Activated T-helper 17 cell treated with anti-CD3 and anti-CD28 coated beads, Interleukin-2, amount 50 U/mL, for 72 hours (primary cell): ENCODE data around the gene PMM2. TPM values are rescaled to one million over a fixed set of nuclear protein-coding genes. Genes with fewer than 3 reads are reported as not detected.

ENCODE experiments used
- ATAC-seq: fragments of 150-1000 bp; cut with Tn5 transposase; replicated peaks from 2 replicates; pipeline ENCODE4 v1.10.0; 2021; ENCODE audit warnings: mild to moderate bottlenecking, moderate library complexity
- H3K27ac Mint-ChIP-seq: one replicate; pipeline ENCODE4 v1.8.0; 2022; ENCODE audit warnings: mixed read lengths
- H3K27me3 Mint-ChIP-seq: one replicate; pipeline ENCODE4 v1.8.0; 2022; ENCODE audit warnings: mixed read lengths
- H3K36me3 Mint-ChIP-seq: one replicate; pipeline ENCODE4 v1.8.0; 2022; ENCODE audit warnings: low read depth, mild to moderate bottlenecking, mixed read lengths
- H3K4me1 Mint-ChIP-seq: one replicate; pipeline ENCODE4 v1.8.0; 2022; ENCODE audit warnings: mixed read lengths
- H3K4me3 Mint-ChIP-seq: one replicate; pipeline ENCODE4 v1.8.0; 2022; ENCODE audit warnings: mild to moderate bottlenecking, mixed read lengths
- H3K9me3 Mint-ChIP-seq: one replicate; pipeline ENCODE4 v1.8.0; 2022; ENCODE audit warnings: mixed read lengths
- total RNA-seq, 2 donors: library from RNA; stranded (reverse); gene quantifications; one replicate each; pipeline ENCODE4 v1.2.3, GENCODE V29; 2022

PMM2 gene
- total RNA-seq, 2 donors from 2014 or later, result 33.0 to 59.1 TPM

DNA sequence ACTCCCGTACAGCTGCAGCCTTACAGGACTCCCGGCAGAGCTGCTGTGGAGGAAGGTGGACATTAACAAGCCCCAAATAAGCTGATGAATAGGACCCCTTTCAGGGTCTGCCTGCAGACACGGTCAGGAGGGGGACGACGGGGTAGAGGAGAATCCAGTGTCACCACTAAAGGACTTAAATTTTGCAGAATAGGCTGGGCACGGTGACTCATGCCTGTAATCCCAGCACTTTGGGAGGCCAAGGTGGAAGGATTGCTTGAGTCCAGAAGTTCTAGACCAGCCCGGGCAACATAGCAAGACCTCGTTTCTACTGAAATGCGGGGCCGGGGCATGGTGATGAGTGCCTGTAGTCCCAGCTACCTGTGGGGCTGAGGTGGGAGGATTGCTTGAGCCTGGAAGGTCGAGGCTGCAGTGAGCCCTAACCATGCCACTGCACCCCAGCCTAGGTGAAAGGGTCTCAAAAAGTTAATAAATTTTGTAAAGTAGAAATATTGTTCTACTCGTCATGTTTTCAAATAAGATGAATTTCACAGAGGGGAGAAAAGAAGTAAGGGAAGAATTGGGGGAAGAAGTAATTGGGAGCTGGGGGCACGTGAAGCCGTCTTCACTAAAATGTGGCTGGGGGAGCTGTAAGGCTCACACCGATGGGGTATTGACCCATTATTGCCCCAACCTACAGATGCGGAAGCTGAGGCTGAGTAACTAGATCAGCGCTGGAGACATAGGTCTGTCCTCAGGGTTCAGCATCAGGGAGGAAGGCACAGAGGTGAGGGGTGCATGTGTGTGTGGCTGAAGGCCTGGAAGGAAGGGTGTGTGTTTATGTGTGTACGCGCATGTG lies 89.2 kb downstream of the PMM2 start:
- Mint-ChIP-seq H3K36me3 (peaks cover 26% of the 10 kb centered on the region), H3K27ac (peak overlapping the region; percentile 82), H3K4me1 (peaks cover 15% of the 10 kb centered on the region), H3K9me3 (no peaks in the 10 kb centered on the region), H3K4me3 (no peak overlapping the region), H3K27me3 (no peaks in the 10 kb centered on the region)
- ATAC-seq, result no peak

DNA sequence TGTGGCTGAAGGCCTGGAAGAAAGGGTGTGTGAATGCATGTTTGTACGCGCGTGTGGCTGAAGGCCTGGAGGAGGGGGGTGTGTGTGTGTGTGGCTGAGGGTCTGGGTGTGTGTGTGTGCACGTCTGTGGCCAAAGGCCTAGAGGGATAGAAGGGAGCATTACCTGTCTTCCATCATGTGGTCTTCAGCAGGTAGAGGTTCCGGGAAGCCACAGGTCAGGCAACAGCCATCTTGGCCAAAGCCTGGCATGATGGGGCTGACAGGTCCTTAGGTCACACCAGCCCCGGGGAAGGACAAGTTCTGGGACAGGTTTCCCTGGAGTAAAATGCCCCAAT lies 89.8 kb downstream of the PMM2 start:
- Mint-ChIP-seq H3K27me3 (no peaks in the 10 kb centered on the region), H3K4me3 (no peak overlapping the region), H3K36me3 (peaks cover 32% of the 10 kb centered on the region), H3K9me3 (no peaks in the 10 kb centered on the region), H3K4me1 (peaks cover 21% of the 10 kb centered on the region), H3K27ac (no peak overlapping the region)
- ATAC-seq, result no peak

DNA sequence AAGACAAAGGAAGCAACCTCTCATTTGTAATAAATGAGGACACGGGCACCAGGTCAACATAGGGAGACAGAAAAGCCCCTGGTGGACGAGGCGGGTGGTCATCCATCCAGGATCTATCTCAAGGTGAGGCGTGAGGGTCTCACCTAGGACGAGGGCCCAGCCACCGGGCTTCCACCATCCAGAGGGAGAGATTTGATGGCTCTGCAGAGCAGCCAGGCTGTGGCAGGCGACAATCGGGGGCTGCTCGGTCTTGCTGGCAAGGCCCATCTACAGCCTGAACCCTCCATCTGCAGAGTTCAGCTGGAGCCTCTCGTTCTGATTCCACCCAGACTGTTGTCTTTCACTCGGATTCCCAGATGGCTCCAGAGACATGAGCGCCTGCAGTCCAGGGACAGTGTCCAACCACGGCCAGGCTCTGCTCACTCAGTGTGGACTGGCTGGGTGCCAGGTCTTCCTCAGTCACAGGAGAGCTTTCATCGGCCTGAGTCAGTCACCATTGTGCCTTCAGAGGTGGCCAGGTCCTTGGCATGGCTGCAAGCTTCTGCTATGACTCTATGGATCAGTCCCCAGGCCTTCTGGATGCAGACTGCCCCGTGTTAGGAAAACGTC lies 90.4 kb downstream of the PMM2 start:
- H3K36me3 Mint-ChIP-seq, result peaks cover 38% of the 10 kb centered on the region
- H3K9me3 Mint-ChIP-seq, result no peaks in the 10 kb centered on the region
- peaks cover 21% of the 10 kb centered on the region for H3K4me1 Mint-ChIP-seq
- H3K4me3 Mint-ChIP-seq, result no peak overlapping the region
- H3K27ac Mint-ChIP-seq, result no peak overlapping the region
- no peak for ATAC-seq
- no peaks in the 10 kb centered on the region for H3K27me3 Mint-ChIP-seq

DNA sequence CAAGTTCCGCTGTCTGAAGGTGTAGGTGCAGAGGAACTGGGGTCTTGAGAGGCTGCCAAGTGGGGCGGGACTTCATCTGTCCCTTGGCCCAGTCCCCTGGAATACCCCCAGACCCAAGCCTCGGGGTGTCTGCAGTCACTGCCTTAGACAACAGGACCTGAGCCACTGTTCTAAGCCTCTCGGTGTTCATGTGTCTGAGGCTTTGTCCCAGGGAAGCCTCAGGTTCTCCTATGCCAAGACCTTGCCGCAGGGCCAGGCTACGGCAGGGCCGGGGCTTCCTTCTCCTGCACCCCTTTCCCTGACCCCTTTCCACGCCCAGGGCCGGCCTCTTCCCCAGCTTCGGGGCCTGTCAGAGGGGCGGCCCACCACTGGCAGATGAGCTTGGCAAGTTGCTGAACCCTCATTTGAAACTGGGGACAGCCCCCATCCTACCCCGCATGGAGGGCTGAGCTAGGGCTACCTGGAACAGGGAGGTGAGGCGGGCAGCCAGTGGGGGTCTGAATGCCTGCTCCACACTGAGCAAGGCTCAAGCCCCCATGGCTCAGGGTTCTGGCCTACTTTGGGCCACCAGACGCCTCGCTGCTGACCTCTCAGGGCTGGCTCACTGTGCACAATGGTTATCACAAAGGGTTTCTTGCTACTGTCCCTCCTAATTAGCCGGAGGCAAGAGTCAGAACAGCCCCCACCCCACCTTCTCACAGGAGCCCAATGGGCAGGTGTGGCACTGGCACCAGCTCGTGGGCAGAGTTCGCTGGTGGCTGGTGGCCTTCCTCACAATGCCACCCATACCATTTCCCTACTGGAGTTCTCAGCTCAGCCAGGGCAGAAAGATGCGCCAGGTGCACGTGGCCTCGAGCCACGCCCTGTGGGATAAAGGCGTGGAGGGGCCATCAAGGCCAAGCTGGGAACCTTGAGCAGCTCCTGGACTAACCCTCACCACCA lies 91.6 kb downstream of the PMM2 start:
- no peaks in the 10 kb centered on the region for H3K9me3 Mint-ChIP-seq
- no peak overlapping the region for H3K27ac Mint-ChIP-seq
- peaks cover 21% of the 10 kb centered on the region for H3K4me1 Mint-ChIP-seq
- no peaks in the 10 kb centered on the region for H3K27me3 Mint-ChIP-seq
- peaks cover 50% of the 10 kb centered on the region for H3K36me3 Mint-ChIP-seq
- ATAC-seq, result no peak
- no peak overlapping the region for H3K4me3 Mint-ChIP-seq

DNA sequence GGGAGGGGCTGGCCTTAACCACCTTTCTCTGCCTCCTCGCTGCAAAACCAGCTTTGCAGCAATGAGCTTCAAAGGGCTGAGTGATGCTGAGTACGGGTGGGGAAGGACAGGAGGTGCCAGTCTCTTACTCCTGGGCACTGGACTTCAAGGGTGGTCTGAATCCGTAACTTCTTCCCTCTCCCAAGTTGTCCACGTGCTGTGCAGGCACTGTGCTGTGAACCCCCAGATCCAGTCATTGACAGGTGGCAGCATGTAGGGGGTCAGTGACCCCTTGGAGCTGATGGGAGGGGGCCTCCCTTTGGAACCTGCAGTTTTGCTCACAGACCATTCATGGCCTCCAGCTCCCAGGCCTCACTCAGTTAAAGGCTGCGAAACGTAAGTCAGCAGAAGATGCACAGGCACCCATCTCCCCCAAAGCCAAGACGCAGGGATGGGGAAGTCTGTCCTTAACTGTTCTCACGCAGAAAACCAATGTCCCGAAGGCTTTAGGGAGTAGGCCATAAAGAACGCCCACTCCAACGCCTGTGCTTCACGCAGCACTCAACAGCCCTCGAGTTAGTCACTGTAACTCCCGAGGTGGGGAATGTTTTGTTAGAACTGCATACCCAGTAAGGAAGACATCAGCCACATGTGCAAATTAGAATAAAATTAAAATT lies 92.4 kb downstream of the PMM2 start:
- Mint-ChIP-seq H3K4me1 (peaks cover 21% of the 10 kb centered on the region), H3K36me3 (peaks cover 58% of the 10 kb centered on the region), H3K27me3 (no peaks in the 10 kb centered on the region), H3K27ac (peak overlapping the region; percentile 97), H3K4me3 (peak overlapping the region; percentile 80), H3K9me3 (no peaks in the 10 kb centered on the region)
- no peak for ATAC-seq

DNA sequence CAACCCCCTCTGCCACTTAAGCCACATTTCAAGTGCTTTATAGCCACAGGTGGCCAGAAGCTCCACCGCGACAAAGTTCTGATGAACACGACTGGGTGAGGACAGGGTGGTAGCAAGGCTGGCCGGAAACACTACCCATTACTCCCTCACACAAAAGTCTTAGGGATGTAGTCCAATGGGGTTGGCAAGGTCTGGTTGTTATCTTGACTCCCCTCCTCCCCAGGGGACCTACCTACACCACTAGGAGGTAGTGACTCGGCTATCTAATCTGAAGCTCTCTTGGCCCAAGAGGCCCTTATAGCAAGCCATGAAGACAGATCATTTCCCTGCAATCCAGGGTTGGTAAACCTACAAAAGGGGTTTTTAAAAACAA lies 92.9 kb downstream of the PMM2 start:
- H3K27me3 Mint-ChIP-seq, result no peaks in the 10 kb centered on the region
- ATAC-seq, result no peak
- peak overlapping the region; percentile 80 for H3K4me3 Mint-ChIP-seq
- peaks cover 18% of the 10 kb centered on the region for H3K4me1 Mint-ChIP-seq
- H3K9me3 Mint-ChIP-seq, result no peaks in the 10 kb centered on the region
- H3K36me3 Mint-ChIP-seq, result peaks cover 63% of the 10 kb centered on the region
- H3K27ac Mint-ChIP-seq, result peak overlapping the region; percentile 97

DNA sequence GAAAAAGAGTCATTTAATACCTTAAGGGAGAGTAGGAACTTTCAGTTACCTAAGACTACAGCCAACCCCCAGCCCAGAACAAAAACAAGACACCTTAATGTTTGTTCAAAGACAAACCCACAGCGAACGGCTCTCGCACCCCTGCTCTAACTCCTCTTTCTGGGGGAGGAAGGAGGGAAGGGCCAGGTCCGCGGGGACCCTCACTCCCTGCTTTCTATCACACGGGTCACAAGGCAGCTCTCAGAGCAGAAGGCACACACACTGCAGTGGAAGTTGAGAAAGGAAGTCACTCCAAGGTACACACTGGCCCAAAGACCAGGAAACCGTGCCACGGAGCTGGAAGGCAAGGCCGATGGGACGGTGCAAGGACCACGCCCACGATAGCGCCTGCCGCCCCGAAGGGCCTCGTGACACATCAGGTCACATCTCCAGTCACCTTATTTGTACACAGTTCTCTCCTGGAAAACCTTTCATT lies 94.5 kb downstream of the PMM2 start:
- ATAC-seq, result peak; percentile 52

DNA sequence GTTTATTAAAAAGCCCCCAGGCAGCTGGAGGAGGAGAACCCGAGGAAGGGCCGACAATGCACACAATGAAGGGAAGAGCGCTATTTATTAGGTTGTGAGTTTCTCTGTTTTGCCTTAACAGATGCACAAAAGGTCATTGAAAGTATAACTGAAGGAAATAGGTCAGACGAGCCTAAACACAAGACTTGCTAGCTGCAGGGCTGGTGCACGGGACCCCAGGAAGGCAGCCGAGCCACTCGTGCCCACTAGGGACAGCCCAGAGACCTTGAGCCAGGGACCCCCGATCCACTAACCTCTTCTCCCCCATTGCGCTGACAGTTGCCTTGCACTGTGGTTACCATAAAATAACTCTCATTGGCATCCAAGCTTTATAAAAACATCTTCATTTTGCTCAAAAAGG lies 95.8 kb downstream of the PMM2 start:
- H3K4me1 Mint-ChIP-seq, result peaks cover 8% of the 10 kb centered on the region
- H3K4me3 Mint-ChIP-seq, result peak overlapping the region; percentile 80
- H3K27ac Mint-ChIP-seq, result peak overlapping the region; percentile 97
- ATAC-seq, result no peak
- H3K36me3 Mint-ChIP-seq, result peaks cover 86% of the 10 kb centered on the region
- no peaks in the 10 kb centered on the region for H3K9me3 Mint-ChIP-seq
- no peaks in the 10 kb centered on the region for H3K27me3 Mint-ChIP-seq

More for the DNA sequence above, 94.5 kb downstream of the PMM2 start:
- peaks cover 76% of the 10 kb centered on the region for H3K36me3 Mint-ChIP-seq
- peaks cover 12% of the 10 kb centered on the region for H3K4me1 Mint-ChIP-seq
- peak overlapping the region; percentile 80 for H3K4me3 Mint-ChIP-seq
- H3K27me3 Mint-ChIP-seq, result no peaks in the 10 kb centered on the region
- H3K27ac Mint-ChIP-seq, result peak overlapping the region; percentile 97
- H3K9me3 Mint-ChIP-seq, result no peaks in the 10 kb centered on the region

DNA sequence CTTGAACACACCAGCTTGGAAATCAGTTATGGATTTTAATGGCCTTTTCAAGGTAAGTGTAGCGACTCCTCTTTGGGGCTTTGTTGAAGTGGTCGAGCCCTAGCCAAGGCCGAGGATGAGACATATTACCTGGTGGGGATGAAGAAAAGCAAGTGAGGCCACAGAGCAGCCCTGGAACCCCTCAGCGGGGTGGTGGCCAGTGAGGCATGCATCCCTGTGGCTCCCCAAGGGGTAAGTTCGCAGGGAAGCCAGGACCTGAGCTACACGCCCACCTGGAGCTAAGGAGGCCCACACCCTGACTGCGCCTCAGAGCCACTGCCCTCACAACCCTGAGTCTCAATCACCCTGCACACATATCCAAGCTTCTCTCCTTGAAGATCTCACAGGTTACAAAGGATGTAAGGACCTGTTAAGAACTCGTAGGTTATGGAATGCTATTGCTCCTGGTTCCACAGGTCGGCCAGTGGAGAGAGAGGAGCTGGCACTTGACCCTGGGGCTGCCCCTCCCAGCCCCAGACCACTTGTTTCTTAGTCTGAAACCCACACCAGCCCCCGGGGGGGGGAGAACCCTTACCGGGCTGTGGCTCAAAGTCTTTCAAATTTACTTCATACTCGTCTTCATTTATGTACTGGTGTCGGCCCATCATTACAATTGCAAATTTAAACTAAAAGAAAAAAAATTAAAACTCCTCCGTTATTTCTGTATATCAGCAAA lies 96.5 kb downstream of the PMM2 start:
- Mint-ChIP-seq H3K27me3 (no peaks in the 10 kb centered on the region), H3K4me3 (no peak overlapping the region), H3K4me1 (peaks cover 8% of the 10 kb centered on the region), H3K36me3 (peaks cover 93% of the 10 kb centered on the region), H3K9me3 (no peaks in the 10 kb centered on the region), H3K27ac (peak overlapping the region; percentile 97)
- ATAC-seq, result no peak

DNA sequence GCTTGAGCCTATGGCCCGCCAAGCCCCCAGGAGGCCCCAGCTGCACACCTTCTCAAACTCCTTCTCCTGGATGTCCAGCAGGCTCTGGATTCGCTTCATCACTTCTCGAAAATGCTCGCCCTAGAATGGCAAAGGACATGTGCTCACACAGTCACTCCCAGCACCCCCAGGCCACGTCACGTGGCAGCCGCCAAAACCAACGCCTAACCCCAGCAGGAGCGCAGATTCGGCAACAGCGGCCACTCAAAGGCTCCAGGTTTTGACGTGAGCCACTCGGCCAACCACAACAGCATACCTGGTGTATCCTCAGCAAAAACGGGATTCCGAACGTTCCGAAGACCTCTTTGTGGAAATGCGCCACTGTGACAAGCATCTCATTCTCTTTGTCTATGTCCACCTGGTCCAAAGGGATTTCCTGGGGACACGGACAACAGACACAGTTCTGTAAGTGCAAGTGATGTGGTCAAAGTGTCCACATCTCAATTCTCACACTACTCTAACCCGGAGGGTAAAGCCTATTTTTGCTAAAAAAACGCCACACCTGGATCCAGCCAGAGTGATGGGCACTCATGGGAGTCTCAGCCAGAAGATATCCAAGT lies 97.2 kb downstream of the PMM2 start:
- ATAC-seq, result no peak
- Mint-ChIP-seq H3K36me3 (peaks cover 100% of the 10 kb centered on the region), H3K27ac (no peak overlapping the region), H3K9me3 (no peaks in the 10 kb centered on the region), H3K4me3 (no peak overlapping the region), H3K4me1 (peaks cover 8% of the 10 kb centered on the region), H3K27me3 (no peaks in the 10 kb centered on the region)

DNA sequence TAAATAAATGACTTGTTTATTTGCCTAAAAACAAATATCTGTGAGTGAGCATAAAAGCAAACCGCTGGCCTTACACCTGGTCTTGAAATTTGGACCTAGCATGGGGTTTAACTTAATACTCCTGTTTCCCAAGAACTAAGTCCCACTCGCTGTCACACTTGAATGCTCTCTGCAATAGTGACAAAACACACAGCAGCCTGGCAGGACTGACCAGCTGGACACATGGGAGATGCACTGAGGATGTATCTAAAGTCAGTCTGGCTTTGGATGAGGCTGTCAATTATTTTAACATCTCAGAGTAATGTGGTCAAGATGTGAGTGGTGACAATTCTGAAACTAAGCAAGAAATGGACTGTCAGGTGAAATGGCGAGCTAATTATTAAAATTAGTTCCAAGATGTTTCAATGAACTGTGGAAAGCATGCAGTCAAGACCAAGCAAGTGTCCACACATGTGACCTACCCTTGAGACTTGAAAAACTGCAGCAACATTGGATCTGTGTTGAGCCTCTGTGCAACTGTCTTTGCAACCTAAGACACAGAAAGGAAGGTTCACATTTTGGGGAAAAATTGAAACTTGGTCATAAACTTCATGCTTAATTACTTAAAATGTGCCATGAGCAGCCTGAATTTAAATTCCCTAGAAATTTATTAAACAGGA lies 101.2 kb downstream of the PMM2 start:
- Mint-ChIP-seq H3K9me3 (no peaks in the 10 kb centered on the region), H3K27me3 (no peaks in the 10 kb centered on the region), H3K36me3 (peaks cover 100% of the 10 kb centered on the region), H3K4me1 (no peaks in the 10 kb centered on the region), H3K4me3 (no peak overlapping the region), H3K27ac (peak overlapping the region; percentile 25)
- ATAC-seq, result no peak
